ENCODE results near the gene CRYBG3.
A peak's percentile ranks its signal among the peaks of the same experiment; 100 is the strongest.
"Not testable (repeated sequence)": the region's sequence is repeated elsewhere in the genome, so short reads cannot be mapped to it uniquely, and the experiment has no call there.

Gene CRYBG3

DNA sequence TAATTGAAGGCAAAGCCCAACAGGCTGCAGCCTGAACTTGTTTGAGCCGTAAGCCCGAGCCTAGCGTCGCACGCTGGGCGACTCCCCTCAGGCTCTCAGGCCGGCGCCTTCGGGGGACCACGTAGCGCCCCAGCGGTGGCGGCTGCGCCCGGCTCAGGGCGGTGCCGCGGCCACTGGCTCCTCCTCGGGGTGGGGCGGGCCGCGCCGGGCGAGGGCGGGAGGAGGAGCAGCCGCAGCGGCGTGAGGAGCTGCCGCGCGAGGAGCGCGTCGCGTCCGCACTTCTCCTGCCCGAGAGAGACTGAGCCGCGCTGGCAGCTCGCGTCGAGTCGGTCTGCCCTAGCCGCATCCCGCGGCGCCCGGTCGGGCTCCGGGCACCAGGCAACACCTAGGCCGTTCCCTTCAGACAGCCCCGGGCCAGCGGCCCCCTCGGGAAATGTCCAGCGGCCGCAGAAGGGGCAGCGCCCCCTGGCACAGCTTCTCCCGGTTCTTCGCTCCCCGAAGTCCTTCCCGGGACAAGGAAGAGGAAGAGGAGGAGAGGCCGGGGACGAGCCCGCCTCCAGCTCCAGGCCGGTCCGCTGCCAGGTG is at the start of gene CRYBG3:
Gene CRYBG3 (plus strand): TSS at position 238 of the 585 bp plus-strand sequence. CDS start 196 bp downstream, at position 434.
- peak; percentile 87 for DNase-seq (ENCODE audit: low spot score)

DNA sequence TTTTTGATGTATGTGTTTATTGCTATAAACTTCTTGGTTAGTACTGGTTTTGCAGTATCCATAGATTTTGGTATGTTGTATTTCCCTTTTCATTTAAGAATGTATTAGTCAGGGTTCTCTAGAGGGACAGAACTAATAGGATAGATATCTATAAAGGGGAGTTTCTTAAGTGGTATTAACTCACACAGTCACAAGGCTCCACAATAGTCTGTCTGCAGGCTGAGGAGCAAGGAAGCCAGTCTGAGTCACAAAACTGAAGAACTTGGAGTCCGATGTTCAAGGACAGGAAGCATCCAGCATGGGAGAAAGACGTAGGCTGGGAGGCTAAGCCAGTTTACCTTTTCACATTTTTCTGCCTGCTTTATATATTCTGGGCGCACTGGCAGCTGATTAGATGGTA is 48.9 kb upstream of the CRYBG3 start:
- no peak for DNase-seq (ENCODE audit: low spot score)

DNA sequence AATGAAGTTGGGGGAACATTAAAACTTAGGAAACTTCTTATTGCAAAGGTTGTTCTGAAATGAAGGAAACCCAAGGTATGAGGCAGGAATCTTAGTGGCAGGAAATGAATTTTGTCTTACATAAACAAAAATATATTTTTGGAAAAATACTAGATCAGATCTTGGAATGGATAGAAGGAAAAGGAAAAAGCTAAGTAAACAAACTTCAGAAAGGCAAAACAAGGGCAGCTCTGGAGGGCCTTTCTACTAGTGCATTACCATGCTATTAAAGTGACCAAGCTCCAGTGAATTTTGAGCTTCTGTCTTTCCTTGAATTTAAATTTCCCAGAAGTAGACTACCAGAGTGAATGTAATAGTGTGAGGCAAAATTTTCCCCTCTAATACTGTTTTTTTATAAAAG is 43.7 kb upstream of the CRYBG3 start:
- no peak for DNase-seq (ENCODE audit: low spot score)

DNA sequence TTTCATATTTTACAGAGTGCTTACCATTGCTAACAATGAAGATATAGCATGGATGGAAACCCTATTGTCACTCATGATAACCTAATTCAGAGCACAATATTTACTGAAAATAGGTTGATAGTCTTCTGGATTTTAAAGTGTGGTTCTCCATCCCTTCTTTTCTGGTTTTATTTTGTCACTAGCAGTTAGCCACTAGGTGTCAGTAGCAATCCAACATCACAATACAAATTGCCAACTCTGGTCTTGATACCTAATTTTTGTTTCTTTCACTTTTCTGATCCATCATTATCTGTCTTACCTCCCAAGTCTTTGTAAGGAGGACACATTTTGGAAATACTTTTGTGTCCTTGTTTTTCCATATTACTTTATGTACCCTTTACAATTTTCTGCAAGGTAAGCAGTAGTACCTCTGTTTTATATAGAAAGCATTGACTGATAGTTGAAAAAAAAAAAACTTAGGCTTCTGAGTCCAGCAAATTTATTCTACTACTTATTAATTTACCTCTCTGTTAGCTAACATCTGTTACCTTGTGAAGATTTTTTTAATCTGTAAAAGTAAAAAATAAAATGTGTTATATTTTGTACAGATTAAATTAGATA is 28.3 kb upstream of the CRYBG3 start:
- DNase-seq (ENCODE audit: low spot score) = peak; percentile 46

DNA sequence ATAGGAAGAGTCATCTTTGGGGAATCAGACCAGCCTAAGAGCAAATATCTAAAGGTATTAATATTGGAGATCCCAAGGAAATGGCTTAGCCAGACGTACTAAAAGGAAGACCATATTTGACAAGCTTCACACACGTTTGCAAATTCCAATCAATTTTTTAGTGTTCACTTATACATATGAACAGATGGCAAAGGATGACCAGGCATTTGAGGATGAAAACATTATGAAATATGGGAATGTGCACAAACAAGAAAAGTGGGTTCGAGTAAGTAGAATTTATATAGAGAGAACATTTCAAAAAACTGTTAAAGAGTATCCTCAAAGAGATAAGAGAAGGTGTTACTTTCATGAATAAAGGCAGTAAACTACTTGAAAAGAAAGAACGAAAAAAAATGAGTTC is 25.9 kb upstream of the CRYBG3 start:
- no peak for DNase-seq (ENCODE audit: low spot score)

DNA sequence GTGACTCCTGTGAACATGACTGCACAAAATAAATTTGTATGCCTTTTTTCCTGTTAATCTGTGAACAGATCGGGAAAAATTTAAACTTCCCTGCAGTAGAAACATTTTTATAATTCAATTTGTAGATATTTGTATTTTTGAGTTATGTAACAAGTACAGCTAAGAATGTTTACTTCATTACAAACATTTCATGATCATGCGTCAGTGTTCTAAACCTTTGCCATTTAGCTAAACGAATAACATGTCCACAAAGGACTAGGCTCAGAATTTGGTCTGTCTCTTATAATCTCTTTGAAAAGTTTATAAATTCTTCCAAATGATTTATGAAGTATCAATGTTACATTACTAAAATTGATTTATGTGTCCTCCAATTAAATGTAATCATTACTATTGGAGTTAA is 17.3 kb upstream of the CRYBG3 start:
- no peak for DNase-seq (ENCODE audit: low spot score)

DNA sequence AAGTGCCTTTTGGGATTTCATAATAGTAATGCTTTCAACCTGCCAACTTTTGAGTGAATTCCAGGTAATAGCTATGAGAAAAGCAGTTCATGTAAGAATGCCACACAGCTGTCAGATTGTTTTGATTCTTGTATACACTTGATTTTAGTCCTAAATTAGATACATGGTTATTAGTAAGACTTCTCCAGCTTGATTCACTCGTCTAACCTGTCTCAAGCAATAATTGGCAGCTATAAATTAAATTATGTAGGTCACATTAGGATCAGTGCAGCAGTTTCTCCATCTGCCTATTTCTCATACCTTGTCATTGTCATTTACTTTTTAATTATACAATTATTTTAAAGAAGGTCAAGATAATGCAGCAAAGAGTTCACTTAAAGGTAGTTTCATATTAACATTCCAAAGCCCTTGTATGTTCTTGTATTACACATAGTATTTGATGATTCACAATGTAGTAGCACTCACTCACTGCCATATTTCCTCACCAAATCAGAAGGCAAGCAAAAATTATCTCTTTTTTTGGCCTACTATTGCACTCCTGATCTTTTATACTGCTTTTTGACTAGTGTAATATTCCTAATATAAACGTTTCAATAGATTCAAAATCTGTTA is 10.9 kb upstream of the CRYBG3 start:
- no peak for DNase-seq (ENCODE audit: low spot score)

DNA sequence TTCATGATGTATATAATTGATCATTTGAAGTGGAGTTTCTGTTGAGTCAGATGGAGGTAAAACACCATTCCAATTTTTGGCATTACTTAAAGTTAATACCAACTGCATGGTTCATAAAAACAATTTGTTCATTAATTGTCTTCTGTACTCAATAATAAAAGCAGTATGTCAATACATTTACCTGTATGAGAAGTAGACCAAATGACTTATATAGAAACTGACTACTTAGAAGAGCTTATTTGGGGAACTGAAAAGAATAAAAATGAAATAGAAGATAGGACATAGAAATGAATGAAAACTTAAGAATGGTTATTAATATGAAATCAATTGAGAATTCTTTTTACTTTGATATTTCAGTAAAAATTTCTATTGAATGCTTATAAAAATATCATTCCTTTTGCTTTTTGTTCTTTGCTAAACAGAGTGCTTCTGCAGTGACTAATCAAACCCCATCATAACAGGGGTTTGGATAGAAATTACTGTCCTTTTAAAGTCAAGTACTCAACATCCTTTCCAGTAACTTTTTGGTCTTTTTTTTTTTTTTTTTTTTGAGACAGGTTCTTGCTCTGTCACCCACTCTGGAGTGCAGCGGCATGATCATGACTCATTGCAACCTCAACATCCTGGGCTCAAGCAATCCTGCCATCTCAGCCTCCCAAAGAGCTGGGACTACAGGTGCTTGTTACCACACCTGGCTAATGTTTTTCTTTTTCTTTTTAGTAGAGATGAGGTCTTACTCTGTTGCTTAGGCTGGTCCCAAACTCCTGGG is 6.5 kb upstream of the CRYBG3 start:
- no peak for DNase-seq (ENCODE audit: low spot score)

DNA sequence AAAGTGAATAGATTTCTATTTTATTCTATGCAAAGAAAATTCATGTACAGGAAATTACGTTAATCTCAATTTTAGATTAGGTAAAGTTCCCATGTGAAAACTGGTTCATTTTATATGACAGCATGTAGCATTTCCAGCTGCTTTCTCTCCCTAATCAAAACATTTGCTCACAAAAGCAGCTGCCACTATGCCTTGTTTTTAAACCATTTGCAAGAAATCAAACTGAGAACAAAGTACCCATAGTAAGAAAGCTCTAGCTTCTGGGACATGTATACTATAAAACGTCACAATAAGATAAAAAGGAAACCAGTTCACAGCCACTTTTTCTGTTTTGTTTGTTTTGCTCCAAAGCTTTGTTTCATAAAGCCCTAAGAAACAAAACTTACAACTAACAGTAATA is 5.0 kb upstream of the CRYBG3 start:
- no peak for DNase-seq (ENCODE audit: low spot score)

DNA sequence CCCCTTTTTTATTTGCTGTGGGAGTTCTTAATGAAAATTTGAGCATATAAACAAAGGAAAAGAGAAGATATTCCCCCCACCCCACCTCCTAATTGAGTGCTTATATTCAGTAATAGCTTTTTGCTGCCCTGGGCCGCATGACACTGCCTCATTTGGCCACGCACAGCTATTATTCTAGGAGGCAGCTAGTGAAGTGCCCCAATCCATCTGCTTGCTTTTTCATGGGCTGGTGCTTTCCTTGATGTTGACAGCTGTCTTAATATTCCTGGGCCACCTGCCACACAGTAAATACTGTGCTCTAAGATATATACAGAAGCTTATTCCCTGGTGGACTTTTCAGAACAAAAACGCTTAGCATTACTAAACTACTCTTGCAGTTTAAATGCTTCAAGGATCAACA is 3.8 kb upstream of the CRYBG3 start:
- DNase-seq (ENCODE audit: low spot score) = no peak

DNA sequence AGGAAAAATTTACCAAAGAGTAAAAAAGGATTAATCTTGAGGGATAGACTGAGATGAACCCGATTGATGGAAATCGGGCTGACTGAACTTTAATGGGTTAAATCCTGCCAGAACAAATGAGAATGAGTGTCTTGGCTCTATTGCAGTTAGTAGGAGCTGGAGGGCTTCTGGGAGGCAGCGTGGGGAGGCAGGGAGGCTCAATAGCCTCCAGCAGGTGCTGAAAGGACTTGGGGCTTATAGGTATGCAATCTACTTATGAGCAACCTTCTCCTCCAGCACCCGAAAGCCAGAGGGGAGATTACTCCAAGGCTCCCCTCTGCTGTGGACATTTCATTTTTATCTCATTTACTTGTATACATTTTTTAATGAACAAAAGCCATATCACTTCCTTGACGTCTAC is 1.0 kb upstream of the CRYBG3 start:
- DNase-seq (ENCODE audit: low spot score) = no peak

DNA sequence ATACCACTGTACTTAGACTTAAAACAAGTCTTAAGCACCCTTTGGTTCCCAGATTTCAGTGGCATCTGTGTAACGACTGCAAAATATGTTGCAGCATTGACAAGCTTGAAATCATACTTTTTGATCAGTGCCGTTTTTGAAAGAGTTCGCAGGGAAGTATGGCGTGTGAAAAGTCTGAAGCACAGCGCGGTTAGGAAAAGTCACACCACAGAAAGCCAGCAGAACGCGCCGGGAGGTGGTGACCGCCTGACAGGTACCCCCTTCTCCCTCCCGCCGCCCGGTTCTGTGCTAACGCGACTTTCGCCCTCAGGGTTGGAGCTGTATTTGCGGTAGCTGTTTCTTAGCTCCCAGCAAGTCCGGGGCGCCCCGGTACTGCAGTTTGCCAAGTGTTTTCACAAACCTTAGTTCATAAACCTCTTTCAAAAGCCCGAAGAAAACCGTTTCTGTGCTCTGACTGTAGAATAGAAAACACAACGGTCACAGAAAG is 481 bp upstream of the CRYBG3 start:
- no peak for DNase-seq (ENCODE audit: low spot score)

DNA sequence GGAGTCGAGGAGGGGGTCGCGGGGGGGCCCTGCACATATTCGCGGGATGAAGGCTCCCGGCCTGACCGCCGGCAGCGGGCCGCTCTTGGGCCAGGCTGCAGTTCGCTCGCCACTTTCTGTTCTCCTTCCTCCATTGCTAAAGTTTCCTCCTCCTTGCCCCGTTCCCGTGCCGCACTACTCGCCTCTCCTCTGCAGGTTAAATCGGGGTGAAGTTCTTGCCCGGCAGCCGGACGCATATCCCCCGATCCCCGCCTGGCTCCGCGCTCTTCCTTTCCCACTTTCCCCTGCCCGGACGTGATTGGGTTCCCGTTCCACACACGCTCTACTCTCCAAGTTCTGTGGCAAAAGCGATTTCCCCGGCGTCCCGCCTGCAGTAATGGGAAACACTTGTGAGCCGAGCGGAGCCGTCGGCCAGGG is 556 bp downstream of the CRYBG3 start:
- DNase-seq (ENCODE audit: low spot score) = peak; percentile 30

DNA sequence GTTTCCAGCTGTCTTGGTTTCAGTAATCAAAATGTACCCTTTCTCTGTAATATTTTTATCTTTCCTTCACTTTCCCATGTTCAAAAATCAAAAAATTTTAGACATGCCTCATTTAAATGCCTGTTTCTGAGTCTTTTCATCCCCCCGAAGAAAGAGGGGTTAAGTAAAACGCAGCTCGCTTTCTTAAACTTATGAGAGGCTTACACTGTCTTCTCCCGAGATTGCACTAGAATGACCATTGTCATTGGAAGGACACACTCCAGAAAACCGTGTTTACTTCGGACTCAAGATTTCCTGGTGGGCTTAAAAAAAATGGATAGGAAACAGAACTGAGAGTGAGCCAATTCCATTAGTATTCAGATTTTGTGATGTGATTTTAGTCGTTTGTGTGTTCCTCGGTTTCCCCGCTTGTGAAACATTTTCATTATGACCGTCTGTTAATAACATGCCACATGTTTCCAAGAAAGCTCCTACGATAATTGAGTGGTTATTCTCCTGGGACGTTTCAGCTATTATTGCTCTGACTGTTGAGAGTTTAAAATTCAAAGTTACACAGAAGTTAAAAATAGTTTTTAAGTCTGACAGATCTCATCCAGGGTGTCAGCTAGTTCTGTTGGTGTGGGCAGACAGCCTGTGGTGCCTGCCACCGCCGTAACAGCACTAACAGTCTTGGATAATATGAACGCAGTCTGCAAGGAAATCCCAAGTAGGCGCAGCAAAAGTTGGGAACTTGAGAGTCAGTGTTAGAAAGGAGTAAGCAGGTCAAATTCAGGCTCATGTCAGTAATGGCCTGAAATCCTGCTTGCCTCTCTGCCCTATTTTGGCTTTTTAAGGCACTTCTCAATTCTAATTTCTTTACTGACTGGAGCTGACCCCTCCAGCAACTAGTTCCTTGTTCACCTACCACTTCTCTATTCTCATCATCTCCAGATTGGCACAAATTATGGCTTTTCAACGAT is 1.5 kb downstream of the CRYBG3 start:
- DNase-seq (ENCODE audit: low spot score) = peak; percentile 69

DNA sequence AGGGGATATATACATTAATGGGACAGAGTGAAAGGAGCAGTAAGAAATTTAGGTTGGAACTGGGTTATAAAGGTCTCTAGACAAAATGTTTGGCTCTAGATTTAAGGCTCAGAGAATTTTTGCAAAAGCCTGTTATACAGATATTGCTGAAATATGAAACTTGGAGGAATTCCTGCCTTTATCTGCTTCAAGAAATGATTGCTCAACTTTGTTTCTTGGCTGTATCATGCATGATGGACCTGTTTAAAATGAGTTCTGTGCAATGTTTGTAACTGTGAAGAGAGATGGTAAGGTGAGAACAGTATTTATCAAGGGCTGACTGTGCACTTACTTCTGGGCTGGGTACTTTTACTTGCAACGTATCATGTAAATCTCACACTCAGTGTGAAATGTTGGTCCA is 3.3 kb downstream of the CRYBG3 start:
- DNase-seq (ENCODE audit: low spot score) = no peak

DNA sequence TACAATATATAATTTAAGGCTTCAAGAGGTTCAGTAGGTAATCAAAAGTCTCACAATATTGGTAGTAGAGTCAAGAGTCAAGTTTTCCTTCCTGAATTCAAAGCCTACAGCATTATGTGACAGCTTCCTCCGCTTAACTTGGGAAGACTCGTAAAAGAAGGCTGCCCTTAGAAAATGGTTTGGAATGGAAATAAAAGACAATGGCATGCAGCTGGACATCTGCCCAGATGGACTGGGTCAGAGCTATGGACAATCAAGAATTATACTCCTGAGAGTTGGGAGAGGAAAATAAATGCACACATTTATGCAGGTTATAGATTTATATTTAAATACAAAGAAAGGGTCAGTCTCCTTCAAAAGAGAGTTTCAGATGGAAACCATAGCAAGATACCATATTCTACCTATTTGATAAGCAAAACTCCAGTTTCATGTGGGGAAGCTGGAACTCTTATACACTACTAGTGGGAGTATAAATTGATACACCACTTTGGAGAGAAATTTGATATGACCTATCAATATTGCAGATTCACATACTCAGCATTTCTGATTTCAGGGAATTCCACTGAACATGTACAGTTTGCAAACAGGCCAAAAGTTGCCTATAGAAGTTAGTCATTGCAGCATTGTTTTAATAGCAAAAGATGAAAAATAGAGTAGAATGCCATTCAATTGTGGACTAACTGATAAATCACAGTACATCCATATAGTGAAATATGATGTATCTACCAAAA is 6.1 kb downstream of the CRYBG3 start:
- peak; percentile 55 for DNase-seq (ENCODE audit: low spot score)

DNA sequence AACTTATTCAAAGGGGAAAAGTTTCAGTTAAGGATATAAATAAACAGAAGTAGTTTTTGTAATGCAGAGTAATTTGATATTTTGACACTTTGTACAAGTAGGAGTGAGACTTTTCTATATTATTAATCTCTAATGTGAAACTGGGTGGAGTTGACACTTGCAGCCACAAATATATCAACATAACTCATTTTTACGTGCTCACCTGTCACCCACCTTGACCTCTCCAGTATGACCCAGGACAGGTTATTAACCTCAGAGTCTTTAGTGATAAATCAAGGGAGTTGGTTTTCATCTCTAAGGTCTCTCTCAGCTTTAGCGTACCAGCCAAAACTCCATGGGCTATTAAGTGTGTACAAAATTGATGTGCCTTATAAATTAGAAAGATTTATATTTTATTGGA is 7.4 kb downstream of the CRYBG3 start:
- DNase-seq (ENCODE audit: low spot score) = no peak

DNA sequence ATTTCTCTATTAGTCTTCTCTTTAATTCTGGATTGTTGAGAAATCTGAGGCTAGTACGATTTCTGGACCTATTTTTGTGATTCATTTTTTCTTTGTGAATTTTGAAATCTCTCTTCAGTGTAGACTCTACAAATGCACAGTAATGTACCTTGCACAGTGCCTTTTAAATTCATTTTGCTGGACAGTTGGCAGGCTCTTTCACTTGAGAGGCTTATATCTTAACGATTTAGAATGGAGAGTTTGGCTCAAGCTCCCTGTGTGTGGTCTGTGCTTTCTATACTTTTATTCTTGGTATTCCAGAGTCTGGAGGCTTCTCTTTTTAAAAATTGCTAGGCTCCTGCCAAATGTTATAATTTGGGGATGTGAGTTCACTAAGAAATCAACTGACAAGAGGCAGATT is 8.8 kb downstream of the CRYBG3 start:
- DNase-seq (ENCODE audit: low spot score) = no peak

DNA sequence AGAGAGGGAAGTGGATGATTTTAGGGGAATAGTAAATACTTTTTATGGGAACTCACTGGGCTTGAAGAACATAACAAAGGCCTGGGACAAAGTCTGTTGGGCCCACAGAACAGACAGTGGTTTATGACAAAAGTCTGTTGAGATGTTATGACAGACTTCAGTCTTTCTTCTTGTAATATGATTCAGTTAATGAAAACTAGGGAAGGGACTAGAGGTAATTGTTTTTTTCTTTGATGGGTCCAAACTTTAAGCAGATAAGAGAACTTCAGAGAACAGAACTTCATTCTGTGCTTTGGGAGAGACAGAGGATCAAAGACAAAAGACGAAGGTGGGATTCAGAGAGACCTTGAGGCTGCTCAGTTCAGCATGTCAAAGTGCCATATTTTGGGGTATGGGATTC is 9.3 kb downstream of the CRYBG3 start:
- DNase-seq (ENCODE audit: low spot score) = no peak

DNA sequence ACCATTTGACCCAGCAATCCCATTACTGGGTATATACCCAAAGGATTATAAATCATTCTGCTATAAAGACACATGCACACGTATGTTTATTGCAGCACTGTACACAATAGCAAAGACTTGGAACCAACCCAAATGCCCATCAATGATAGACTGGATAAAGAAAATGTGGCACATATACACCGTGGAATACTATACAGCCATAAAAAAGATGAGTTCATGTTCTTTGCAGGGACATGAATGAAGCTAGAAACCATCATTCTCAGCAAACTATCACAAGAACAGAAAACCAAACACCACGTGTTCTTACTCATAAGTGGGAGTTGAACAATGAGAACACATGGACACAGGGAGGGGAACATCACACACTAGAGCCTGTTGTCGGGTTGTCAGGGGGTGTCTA is 11.4 kb downstream of the CRYBG3 start:
- not testable (repeated sequence) for DNase-seq (ENCODE audit: low spot score)

DNA sequence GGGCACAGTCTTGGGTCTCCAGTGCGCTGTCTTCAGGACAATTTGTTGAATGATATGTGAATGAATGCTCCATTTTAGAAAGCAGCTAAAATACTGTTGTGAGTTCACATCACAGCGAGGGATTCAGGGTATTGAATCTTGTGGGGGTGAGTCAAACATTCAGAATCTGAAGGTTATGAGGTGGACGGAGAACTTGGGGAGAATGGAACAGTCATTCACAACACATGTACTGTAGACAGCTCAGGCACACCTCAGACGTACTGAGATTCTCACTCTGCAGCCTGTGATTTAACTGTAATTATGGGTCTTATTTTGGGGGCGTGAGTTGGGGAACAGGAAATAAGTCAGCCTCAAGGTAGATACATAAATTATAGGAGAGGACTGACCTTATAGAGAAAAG is 13.9 kb downstream of the CRYBG3 start:
- no peak for DNase-seq (ENCODE audit: low spot score)

All from putamen (tissue), 1 donor.